ENCODE measurements around the gene PKMYT1.

GRCh38 chr16:3027489-3027795 lies 47.2 kb upstream of the PKMYT1 start:
- TF ChIP-seq CTCF (IDR thresholded peaks at IDR 0.05; ENCODE audit: low read depth, low read length) (no peak), EZH2phosphoT487 (IDR thresholded peaks at IDR 0.05; ENCODE audit: low read depth) (no peak)
